Measurements from ENCODE around the gene SPTBN2.

DNA sequence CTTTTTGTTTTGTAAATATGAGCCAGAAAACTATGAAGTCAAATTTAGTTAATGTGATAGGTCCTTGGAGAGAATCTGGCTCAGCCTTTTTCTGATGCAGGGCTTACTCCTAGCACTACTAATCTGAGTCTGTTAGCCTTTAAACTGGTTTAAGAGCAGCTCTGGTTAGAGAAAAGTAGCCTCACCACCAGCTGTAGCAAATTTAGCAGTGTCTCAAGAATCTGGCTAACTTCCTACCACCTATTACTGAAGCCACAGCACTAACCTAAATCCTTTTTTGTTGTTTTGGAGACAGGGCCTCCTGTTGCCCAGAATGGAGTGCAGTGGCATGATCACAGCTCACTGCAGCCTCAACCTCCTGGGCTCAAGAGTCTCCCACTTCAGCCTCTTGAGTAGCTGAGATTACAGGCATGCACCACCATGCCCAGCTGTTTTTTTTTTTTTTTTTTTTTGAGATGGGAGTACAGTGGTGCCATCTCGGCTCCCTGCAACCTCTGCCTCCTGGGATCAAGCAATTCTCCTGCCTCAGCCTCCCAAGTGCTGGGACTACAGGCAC, 65.2 kb downstream of the SPTBN2 start:
- no peak for TF ChIP-seq POLR2AphosphoS5 (IDR thresholded peaks at IDR 0.05)
- TF ChIP-seq, protein P1, sequence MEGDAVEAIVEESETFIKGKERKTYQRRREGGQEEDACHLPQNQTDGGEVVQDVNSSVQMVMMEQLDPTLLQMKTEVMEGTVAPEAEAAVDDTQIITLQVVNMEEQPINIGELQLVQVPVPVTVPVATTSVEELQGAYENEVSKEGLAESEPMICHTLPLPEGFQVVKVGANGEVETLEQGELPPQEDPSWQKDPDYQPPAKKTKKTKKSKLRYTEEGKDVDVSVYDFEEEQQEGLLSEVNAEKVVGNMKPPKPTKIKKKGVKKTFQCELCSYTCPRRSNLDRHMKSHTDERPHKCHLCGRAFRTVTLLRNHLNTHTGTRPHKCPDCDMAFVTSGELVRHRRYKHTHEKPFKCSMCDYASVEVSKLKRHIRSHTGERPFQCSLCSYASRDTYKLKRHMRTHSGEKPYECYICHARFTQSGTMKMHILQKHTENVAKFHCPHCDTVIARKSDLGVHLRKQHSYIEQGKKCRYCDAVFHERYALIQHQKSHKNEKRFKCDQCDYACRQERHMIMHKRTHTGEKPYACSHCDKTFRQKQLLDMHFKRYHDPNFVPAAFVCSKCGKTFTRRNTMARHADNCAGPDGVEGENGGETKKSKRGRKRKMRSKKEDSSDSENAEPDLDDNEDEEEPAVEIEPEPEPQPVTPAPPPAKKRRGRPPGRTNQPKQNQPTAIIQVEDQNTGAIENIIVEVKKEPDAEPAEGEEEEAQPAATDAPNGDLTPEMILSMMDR (IDR thresholded peaks at IDR 0.05): no peak

Measured in suprapubic skin (tissue), 3 donors.